ENCODE measurements around the gene PNPLA5.
"Not testable (repeated sequence)": the region's sequence is repeated elsewhere in the genome, so short reads cannot be mapped to it uniquely, and the experiment has no call there.

GRCh38 chr22:43903033-43903432 is 11.2 kb upstream of the PNPLA5 start:
- not testable (repeated sequence) for TF ChIP-seq PATZ1 (CRISPR knock-in tag; IDR thresholded peaks at IDR 0.05); POLR2A (IDR thresholded peaks at IDR 0.05; ENCODE audit: insufficient read depth in 1 of 2, low read depth in 2 of 2, low read length in 2 of 2); BCL3 (CRISPR knock-in tag; IDR thresholded peaks at IDR 0.05); SALL1 (CRISPR knock-in tag; IDR thresholded peaks at IDR 0.05); NBN (conservative IDR thresholded peaks at IDR 0.05); ZNF678 (CRISPR knock-in tag; IDR thresholded peaks at IDR 0.05)

All from HepG2 (cell line).